Pancreas (tissue), 10 donors: ENCODE results near the gene DEPDC7. TPM values are rescaled to one million over a fixed set of nuclear protein-coding genes. Genes with fewer than 3 reads are reported as not detected.

Experiments used
- ATAC-seq, 4 donors: fragments of 200-7000 bp; cut with Tn5 transposase; one replicate each; pipeline versions ENCODE4 v1.8.0 to v1.9.1; 2020; ENCODE audit warnings: mild to moderate bottlenecking in 4 of 4, moderate library complexity in 4 of 4
- DNase-seq, 6 donors: peaks; one replicate each; pipeline ENCODE4 v3.0.0-alpha.2; 2020
- FAIRE-seq: peaks from 2 replicates; lab custom pipeline; 2012; peaks lifted over from hg19 to GRCh38; lab: Jason Lieb, UNC
- H3K27ac ChIP-seq, 4 donors: fragments of 200-600 bp; sonication (generic); 1 replicate in 3 of 4; 2 replicates in 1 of 4; pipeline versions ENCODE4 v1.5.0 to v1.8.0; 2020
- H3K27me3 ChIP-seq, 4 donors: fragments of 200-600 bp; one replicate each; pipeline ENCODE4 v1.8.0; 2021
- H3K36me3 ChIP-seq, 3 donors: fragments of 200-600 bp; sonication (generic) in 1 of 3; one replicate each; pipeline versions ENCODE4 v1.5.0 to v1.8.0; 2020 to 2021
- H3K4me1 ChIP-seq, 3 donors: fragments of 200-600 bp; one replicate each; pipeline ENCODE4 v1.8.0; 2021
- H3K4me3 ChIP-seq, 4 donors: fragments of 200-600 bp; sonication (generic) in 2 of 4; one replicate each; pipeline versions ENCODE4 v1.5.0 to v1.8.0; 2020 to 2021
- H3K9me3 ChIP-seq, 4 donors: fragments of 200-600 bp; one replicate each; pipeline ENCODE4 v1.8.0; 2021
- WGBS, 2 donors: extraction: QIAGEN DNeasy Blood & Tissue Kit; methylation state at CpG; one replicate each; pipeline ENCODE4 v1.1.7; 2013; 5-methylcytosine and 5-hydroxymethylcytosine counted together
- intact Hi-C, 3 donors: fragments of 100-400 bp; cut with DNase I; formaldehyde crosslinking; loops; one replicate each; pipeline versions ENCODE4 v1.11.1 to v1.14.2; 2022
- polyA plus RNA-seq, 2 donors: library from polyadenylated mRNA; stranded (reverse); fragments of 200-250 nt; gene quantifications; one replicate each; pipeline ENCODE4 v1.2.3, GENCODE V29; 2013
- total RNA-seq, 6 donors: library from RNA; stranded (reverse); fragmentation: NEBNext Ultra II Directional in 4 of 6; extraction: Animal tissue kit (Norgen Biotek cat#: 25700) in 4 of 6; gene quantifications; one replicate each; pipeline versions ENCODE4 v1.2.1 to v1.2.4, GENCODE V29; 2021 to 2023
- TF ChIP-seq, protein P1 (sequence below), 4 donors: fragments of 200-600 bp; sonication (generic) in 3 of 4; IDR thresholded peaks; one replicate each; pipeline versions ENCODE4 v1.5.0 to v1.8.0; 2021; ENCODE audit warnings: antibody characterized with exemption in 4 of 4
- donor health status: healthy with polysubstance abuse.
- donor health status: DM: no; HTN: no; CAD: no; lungs with moderate emphysema.
- donor health status: DM: no; HTN: no; CAD: no.
- donor health status: control.
- donor health status: control.
- donor health status: Bipolar disorder and iron deficiency.
- donor health status: DM: yes; HTN: yes; CAD: no.
- donor health status: DM: no; HTN: no; CAD: no.
- donor health status: DM: no; HTN: no; CAD: no.
- donor health status: DM: yes; HTN: yes; CAD: no.

The DEPDC7 gene
- total and polyA plus RNA-seq, 8 donors, result 1.5 to 3.3 (median 2.7) TPM

DNA sequence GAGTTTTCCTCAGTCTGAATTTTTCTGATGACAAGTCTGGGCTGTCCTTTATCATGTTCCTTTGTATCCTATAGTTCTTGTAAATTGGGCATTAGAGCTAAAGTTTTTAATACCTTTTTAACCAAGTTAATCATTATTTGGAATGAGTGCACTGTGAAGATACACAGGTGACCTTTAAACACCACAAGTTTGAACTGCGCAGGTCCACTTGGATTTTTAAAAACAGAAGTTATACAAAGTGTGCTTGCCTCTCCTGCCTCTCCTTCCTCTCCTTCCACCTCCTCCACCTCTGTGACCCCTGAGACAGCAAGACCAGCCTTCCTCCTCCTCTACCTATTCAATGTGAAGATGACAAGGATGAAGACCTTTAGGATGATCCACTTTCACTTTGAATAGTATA lies 19.3 kb downstream of the DEPDC7 start:
- DNase-seq, result no peak
- Histone ChIP-seq H3K36me3 (no peaks in the 10 kb centered on the region), H3K9me3 (no peaks in the 10 kb centered on the region), H3K27ac (no peak overlapping the region), H3K27me3 (no peaks in the 10 kb centered on the region), H3K4me3 (no peak overlapping the region), H3K4me1 (no peaks in the 10 kb centered on the region)
- FAIRE-seq, result no peak
- ATAC-seq, result no peak
- WGBS, 2 donors, result 31 to 41% methylated on average over 1 of the region's 1 CpG
- intact Hi-C loops, result no loop called here
- TF ChIP-seq, protein P1, sequence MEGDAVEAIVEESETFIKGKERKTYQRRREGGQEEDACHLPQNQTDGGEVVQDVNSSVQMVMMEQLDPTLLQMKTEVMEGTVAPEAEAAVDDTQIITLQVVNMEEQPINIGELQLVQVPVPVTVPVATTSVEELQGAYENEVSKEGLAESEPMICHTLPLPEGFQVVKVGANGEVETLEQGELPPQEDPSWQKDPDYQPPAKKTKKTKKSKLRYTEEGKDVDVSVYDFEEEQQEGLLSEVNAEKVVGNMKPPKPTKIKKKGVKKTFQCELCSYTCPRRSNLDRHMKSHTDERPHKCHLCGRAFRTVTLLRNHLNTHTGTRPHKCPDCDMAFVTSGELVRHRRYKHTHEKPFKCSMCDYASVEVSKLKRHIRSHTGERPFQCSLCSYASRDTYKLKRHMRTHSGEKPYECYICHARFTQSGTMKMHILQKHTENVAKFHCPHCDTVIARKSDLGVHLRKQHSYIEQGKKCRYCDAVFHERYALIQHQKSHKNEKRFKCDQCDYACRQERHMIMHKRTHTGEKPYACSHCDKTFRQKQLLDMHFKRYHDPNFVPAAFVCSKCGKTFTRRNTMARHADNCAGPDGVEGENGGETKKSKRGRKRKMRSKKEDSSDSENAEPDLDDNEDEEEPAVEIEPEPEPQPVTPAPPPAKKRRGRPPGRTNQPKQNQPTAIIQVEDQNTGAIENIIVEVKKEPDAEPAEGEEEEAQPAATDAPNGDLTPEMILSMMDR (IDR thresholded peaks at IDR 0.05), result no peak

DNA sequence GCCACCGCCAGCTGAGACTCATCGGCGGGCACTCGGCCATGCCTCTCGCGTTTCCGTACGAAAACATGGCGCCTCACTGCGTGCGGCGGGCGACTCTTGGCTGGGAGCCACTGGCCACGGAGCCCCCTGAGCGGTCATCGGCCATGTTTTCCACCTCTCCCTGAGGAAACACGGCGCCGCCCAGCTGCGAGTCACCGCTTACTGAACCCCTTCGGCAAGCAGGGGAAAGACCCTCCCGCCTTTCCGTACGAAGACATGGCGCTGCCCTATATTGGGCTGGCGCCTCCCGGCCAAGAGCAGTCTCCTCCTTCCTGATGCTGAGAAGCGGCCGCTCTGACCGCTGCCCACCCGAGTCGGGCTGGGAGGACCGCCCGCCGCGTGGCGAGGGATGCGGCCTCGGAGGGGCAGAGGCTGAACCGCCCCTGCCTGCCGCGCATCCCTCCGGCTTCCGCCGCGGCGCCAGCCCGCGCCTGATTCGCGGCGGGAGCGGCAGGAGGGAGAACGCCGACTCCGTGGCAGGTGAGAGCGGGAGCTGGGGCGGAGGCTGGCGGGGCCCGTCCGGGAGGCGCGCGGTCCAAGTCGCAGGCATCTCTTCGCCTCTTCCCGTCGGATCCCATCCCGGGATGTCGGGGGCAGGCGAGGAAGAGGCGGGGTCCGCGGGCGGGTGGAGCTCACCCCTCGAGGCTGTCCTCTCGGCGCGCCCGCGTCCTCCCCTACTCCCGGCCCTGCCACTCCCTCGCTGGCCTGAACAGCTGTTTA lies 23.8 kb downstream of the DEPDC7 start, which contains the start of gene TCP11L1:
TCP11L1 (plus strand) TSS at position 299 of the 759 bp plus-strand sequence. CDS start 4,202 bp downstream, outside the sequence.
- no peaks in the 10 kb centered on the region for H3K36me3 ChIP-seq
- peaks cover 0 to 3% (median under 1%) of the 10 kb centered on the region in 3 donors for H3K4me1 ChIP-seq
- WGBS, 2 donors, result 0 to 1% methylated on average over 52 to 84 of the region's 84 CpGs
- peak within 1 kb of the TSS; percentile 78 to 97 (median 86) for H3K4me3 ChIP-seq
- ATAC-seq (peak; percentile 82 to 97 (median 86)), DNase-seq (peak; percentile 59 to 95 (median 92)), FAIRE-seq (no peak)
- no peaks in the 10 kb centered on the region for H3K27me3 ChIP-seq
- peak within 1 kb of the TSS; percentile 95 to 99 (median 96) for H3K27ac ChIP-seq
- TF ChIP-seq, protein P1 (IDR thresholded peaks at IDR 0.05), result no peak
- intact Hi-C loops, result no loop called here
- H3K9me3 ChIP-seq, result no peaks in the 10 kb centered on the region

DNA sequence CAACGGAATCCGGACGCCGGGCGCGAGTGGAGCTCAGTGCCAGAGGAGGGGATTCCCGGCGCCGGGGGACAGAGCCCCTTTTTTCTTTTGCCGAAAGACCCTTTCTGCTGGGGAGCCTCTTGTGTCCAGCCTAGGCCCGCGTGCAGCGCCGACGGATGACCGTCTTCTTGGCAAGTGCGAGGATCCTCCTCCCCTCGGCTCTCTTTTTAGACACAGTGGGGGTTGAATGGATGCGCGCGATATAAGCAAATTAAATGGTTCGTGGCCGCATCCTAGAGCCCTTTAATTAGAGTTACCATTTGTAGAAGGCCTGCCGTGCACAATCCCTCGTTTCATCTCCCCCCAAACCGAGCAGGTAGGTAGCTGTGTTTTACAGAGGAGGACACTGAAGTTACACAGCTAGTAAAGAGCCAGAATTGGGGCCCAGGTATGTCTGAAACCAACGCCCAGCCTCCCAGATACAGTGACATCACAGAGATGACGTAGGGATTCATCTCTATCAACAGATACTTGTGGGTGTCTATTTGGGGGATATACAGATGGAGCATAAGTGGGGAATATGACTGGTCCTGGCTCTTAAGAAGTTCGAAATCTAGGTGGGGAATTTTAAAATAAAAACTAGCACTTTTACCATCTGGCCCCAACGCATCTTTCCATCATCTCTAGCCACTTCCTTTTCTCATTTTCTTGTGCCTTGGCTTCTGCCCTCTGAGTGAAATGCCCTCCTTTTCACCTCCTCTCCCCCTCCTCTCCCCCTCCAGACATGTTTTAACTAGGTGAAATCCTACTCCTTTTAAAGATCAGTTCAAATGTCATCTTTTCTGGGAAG lies 24.6 kb downstream of the DEPDC7 start:
- TF ChIP-seq, protein P1 (IDR thresholded peaks at IDR 0.05), result no peak
- Histone ChIP-seq H3K27ac (peak overlapping the region; percentile 95 to 99 (median 96)), H3K4me3 (peak overlapping the region; percentile 78 to 97 (median 86)), H3K4me1 (peaks cover 0 to 3% (median 2%) of the 10 kb centered on the region in 3 donors), H3K9me3 (no peaks in the 10 kb centered on the region), H3K36me3 (no peaks in the 10 kb centered on the region), H3K27me3 (no peaks in the 10 kb centered on the region)
- WGBS, 2 donors, result 4 to 6% methylated on average over 30 of the region's 30 CpGs
- no peak for DNase-seq
- intact Hi-C loops, result no loop called here
- ATAC-seq, result peak in 1 of 4 donors; percentile 27
- FAIRE-seq, result no peak

DNA sequence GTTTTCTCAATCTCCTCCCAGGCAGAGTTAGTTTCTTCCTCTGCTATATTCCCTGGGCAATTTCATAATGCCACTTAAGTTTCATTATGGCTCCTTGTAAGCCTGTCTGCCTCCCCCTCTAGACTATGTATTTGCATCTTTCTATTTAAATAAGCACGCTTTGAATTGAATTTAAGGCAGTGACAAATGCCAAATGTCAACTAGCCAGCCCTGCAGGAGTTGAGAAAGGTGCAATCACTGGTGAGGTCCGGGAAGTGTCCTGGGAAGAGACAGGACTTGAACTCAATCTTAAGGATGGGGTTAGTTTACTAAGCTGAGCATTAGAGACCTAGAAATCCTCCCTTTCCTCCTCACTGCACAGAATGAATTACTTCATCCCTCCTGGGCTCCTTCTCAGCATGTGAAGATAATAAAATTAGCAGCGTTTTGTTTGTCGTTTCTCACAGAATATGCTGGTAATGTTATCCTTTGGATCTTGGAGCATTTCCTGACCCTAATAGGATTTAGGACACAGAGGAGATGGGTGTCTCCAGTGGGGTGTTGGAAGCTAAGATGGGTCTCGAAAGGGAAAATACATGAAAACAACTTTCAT lies 25.3 kb downstream of the DEPDC7 start:
- ATAC-seq, result no peak
- H3K27me3 ChIP-seq, result no peaks in the 10 kb centered on the region
- no peak overlapping the region for H3K27ac ChIP-seq
- no peaks in the 10 kb centered on the region for H3K9me3 ChIP-seq
- TF ChIP-seq, protein P1 (IDR thresholded peaks at IDR 0.05), result no peak
- H3K4me1 ChIP-seq, result peaks cover 0 to 3% (median 2%) of the 10 kb centered on the region in 3 donors
- 45 to 51% methylated on average over 5 of the region's 5 CpGs for WGBS, 2 donors
- H3K4me3 ChIP-seq, result peak overlapping the region in 3 of 4 donors; percentile 78 to 97 (median 92)
- no peak for FAIRE-seq
- DNase-seq, result no peak
- intact Hi-C loops, result no loop called here
- H3K36me3 ChIP-seq, result no peaks in the 10 kb centered on the region
